ENCODE results near the gene TEK. TPM values are rescaled to one million over a fixed set of nuclear protein-coding genes. Genes with fewer than 3 reads are reported as not detected.
"Not testable (repeated sequence)": the region's sequence is repeated elsewhere in the genome, so short reads cannot be mapped to it uniquely, and the experiment has no call there.

Gene TEK
- total and polyA plus RNA-seq, 4 donors, result 5.9 to 76.1 (median 24.9) TPM

GRCh38 chr9:27089706-27090105 is 19.3 kb upstream of the TEK start:
- no peaks in the 10 kb centered on the region for H3K9me3 ChIP-seq (ENCODE audit: control insufficient read depth in 4 of 4, insufficient read depth in 3 of 4, low read length in 3 of 4)
- H3K4me3 ChIP-seq, result no peak overlapping the region
- no peak overlapping the region for H3K9ac ChIP-seq (ENCODE audit: insufficient read depth in 1 of 2, low read length in 2 of 2)
- H3K27ac ChIP-seq (ENCODE audit: low read depth in 1 of 2, low read length in 1 of 2), result no peak overlapping the region
- no peaks in the 10 kb centered on the region for H3K36me3 ChIP-seq (ENCODE audit: control insufficient read depth in 4 of 4, insufficient read depth in 4 of 4, low read length in 4 of 4)
- H3K4me1 ChIP-seq (ENCODE audit: control insufficient read depth in 5 of 5, insufficient read depth in 5 of 5, low read length in 5 of 5), result peaks cover 2 to 24% (median 3%) of the 10 kb centered on the region in 5 donors
- no peaks in the 10 kb centered on the region for H3K27me3 ChIP-seq (ENCODE audit: control insufficient read depth in 3 of 3, insufficient read depth in 3 of 3, low read length in 2 of 3)
- ATAC-seq (ENCODE audit: insufficient read depth, low FRiP score) (no peak), DNase-seq (no peak)
- 90 to 91% methylated on average over 4 of the region's 4 CpGs for WGBS, 2 donors
- TF ChIP-seq, protein P1, sequence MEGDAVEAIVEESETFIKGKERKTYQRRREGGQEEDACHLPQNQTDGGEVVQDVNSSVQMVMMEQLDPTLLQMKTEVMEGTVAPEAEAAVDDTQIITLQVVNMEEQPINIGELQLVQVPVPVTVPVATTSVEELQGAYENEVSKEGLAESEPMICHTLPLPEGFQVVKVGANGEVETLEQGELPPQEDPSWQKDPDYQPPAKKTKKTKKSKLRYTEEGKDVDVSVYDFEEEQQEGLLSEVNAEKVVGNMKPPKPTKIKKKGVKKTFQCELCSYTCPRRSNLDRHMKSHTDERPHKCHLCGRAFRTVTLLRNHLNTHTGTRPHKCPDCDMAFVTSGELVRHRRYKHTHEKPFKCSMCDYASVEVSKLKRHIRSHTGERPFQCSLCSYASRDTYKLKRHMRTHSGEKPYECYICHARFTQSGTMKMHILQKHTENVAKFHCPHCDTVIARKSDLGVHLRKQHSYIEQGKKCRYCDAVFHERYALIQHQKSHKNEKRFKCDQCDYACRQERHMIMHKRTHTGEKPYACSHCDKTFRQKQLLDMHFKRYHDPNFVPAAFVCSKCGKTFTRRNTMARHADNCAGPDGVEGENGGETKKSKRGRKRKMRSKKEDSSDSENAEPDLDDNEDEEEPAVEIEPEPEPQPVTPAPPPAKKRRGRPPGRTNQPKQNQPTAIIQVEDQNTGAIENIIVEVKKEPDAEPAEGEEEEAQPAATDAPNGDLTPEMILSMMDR (IDR thresholded peaks at IDR 0.05; ENCODE audit: control extremely low read depth, extremely low read depth), result no peak

DNA sequence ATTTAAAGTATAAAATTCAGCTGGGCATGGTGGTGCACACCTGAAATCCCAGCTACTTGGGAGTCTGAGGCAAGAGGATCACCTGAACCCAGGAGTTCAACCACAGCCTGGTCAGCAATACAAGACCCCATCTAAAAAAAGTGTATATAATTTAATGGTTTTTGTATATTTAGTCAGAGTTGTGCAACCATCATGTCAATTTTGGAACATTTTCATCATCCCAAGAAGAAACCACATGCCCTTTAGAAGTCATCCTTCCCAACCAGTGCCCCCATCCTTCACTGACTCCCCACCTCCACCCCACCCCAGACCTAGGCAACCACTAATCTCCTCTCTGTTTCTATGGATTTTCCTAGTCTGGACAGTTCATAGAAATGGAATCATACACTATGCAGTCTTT is 18.8 kb upstream of the TEK start:
- H3K4me3 ChIP-seq, result no peak overlapping the region
- ATAC-seq (ENCODE audit: insufficient read depth, low FRiP score), result no peak
- H3K27ac ChIP-seq (ENCODE audit: low read depth in 1 of 2, low read length in 1 of 2), result no peak overlapping the region
- H3K4me1 ChIP-seq (ENCODE audit: control insufficient read depth in 5 of 5, insufficient read depth in 5 of 5, low read length in 5 of 5), result peaks cover 2 to 22% (median 5%) of the 10 kb centered on the region in 5 donors
- TF ChIP-seq, protein P1 (IDR thresholded peaks at IDR 0.05; ENCODE audit: control extremely low read depth, extremely low read depth), result no peak
- DNase-seq, result no peak
- no peaks in the 10 kb centered on the region for H3K36me3 ChIP-seq (ENCODE audit: control insufficient read depth in 4 of 4, insufficient read depth in 4 of 4, low read length in 4 of 4)
- H3K27me3 ChIP-seq (ENCODE audit: control insufficient read depth in 3 of 3, insufficient read depth in 3 of 3, low read length in 2 of 3), result no peaks in the 10 kb centered on the region
- H3K9me3 ChIP-seq (ENCODE audit: control insufficient read depth in 4 of 4, insufficient read depth in 3 of 4, low read length in 3 of 4), result no peaks in the 10 kb centered on the region
- no peak overlapping the region for H3K9ac ChIP-seq (ENCODE audit: insufficient read depth in 1 of 2, low read length in 2 of 2)

GRCh38 chr9:27090711-27091110 is 18.3 kb upstream of the TEK start:
- 98 to 100% methylated on average over 1 of the region's 1 CpG for WGBS, 2 donors
- Histone ChIP-seq H3K27me3 (ENCODE audit: control insufficient read depth in 3 of 3, insufficient read depth in 3 of 3, low read length in 2 of 3) (no peaks in the 10 kb centered on the region), H3K9me3 (ENCODE audit: control insufficient read depth in 4 of 4, insufficient read depth in 3 of 4, low read length in 3 of 4) (no peaks in the 10 kb centered on the region), H3K27ac (ENCODE audit: low read depth in 1 of 2, low read length in 1 of 2) (no peak overlapping the region), H3K9ac (ENCODE audit: insufficient read depth in 1 of 2, low read length in 2 of 2) (no peak overlapping the region), H3K36me3 (ENCODE audit: control insufficient read depth in 4 of 4, insufficient read depth in 4 of 4, low read length in 4 of 4) (no peaks in the 10 kb centered on the region), H3K4me3 (no peak overlapping the region), H3K4me1 (ENCODE audit: control insufficient read depth in 5 of 5, insufficient read depth in 5 of 5, low read length in 5 of 5) (peaks cover 2 to 18% (median 3%) of the 10 kb centered on the region in 5 donors)
- TF ChIP-seq, protein P1 (IDR thresholded peaks at IDR 0.05; ENCODE audit: control extremely low read depth, extremely low read depth), result no peak
- no peak for DNase-seq
- ATAC-seq (ENCODE audit: insufficient read depth, low FRiP score), result no peak

DNA sequence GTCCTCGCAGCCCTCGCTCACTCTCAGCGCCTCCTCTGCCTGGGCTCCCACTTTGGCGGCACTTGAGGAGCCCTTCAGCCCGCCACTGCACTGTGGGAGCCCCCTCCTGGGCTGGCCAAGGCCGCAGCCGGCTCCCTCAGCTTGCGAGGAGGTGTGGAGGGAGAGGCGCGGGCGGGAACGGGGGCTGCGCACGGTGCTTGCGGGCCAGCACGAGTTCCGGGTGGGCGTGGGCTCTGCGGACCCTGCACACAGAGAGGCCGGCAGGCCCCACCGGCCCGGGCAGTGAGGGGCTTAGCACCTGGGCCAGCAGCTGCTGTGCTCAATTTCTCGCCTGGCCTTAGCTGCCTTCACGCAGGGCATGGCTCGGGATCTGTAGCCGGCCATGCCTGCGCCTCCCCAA is 16.5 kb upstream of the TEK start:
- not testable (repeated sequence) for ATAC-seq (ENCODE audit: insufficient read depth, low FRiP score); H3K4me3 ChIP-seq; H3K27me3 ChIP-seq (ENCODE audit: control insufficient read depth in 3 of 3, insufficient read depth in 3 of 3, low read length in 2 of 3); H3K4me1 ChIP-seq (ENCODE audit: control insufficient read depth in 5 of 5, insufficient read depth in 5 of 5, low read length in 5 of 5); H3K36me3 ChIP-seq (ENCODE audit: control insufficient read depth in 4 of 4, insufficient read depth in 4 of 4, low read length in 4 of 4); DNase-seq; H3K9ac ChIP-seq (ENCODE audit: insufficient read depth in 1 of 2, low read length in 2 of 2); H3K9me3 ChIP-seq (ENCODE audit: control insufficient read depth in 4 of 4, insufficient read depth in 3 of 4, low read length in 3 of 4); H3K27ac ChIP-seq (ENCODE audit: low read depth in 1 of 2, low read length in 1 of 2)
- WGBS, 2 donors, result 93 to 96% methylated on average over 26 to 27 of the region's 27 CpGs

GRCh38 chr9:27093384-27094067 is 15.5 kb upstream of the TEK start:
- not testable (repeated sequence) for H3K27ac ChIP-seq (ENCODE audit: low read depth in 1 of 2, low read length in 1 of 2); H3K4me1 ChIP-seq (ENCODE audit: control insufficient read depth in 5 of 5, insufficient read depth in 5 of 5, low read length in 5 of 5); ATAC-seq (ENCODE audit: insufficient read depth, low FRiP score); H3K4me3 ChIP-seq; H3K9me3 ChIP-seq (ENCODE audit: control insufficient read depth in 4 of 4, insufficient read depth in 3 of 4, low read length in 3 of 4); H3K36me3 ChIP-seq (ENCODE audit: control insufficient read depth in 4 of 4, insufficient read depth in 4 of 4, low read length in 4 of 4); H3K9ac ChIP-seq (ENCODE audit: insufficient read depth in 1 of 2, low read length in 2 of 2); DNase-seq; H3K27me3 ChIP-seq (ENCODE audit: control insufficient read depth in 3 of 3, insufficient read depth in 3 of 3, low read length in 2 of 3)
- 23 to 68% methylated on average over 17 of the region's 17 CpGs for WGBS, 2 donors
